ENCODE results near the gene WBP1.
"Not testable (repeated sequence)": the region's sequence is repeated elsewhere in the genome, so short reads cannot be mapped to it uniquely, and the experiment has no call there.

GRCh38 chr2:74483675-74484164 lies 25.5 kb downstream of the WBP1 start:
- not testable (repeated sequence) for TF ChIP-seq CTCF (IDR thresholded peaks at IDR 0.05); ZFX (IDR thresholded peaks at IDR 0.05; ENCODE audit: borderline replicate concordance)

Data from 22Rv1 (cell line).